KMS-11 (cell line): ENCODE measurements around the gene SYPL1.

Experiments used
- H2AFZ ChIP-seq: fragments of 200-600 bp; sonication (generic); 2 replicates; pipeline ENCODE4 v1.6.1; 2016; ENCODE audit warnings: antibody characterized with exemption, mixed run types, low read depth
- H3K27ac ChIP-seq: fragments of 200-600 bp; sonication (generic); 2 replicates; pipeline ENCODE4 v1.6.1; 2016; ENCODE audit warnings: mild to moderate bottlenecking, mixed run types
- H3K27me3 ChIP-seq: fragments of 200-600 bp; sonication (generic); 2 replicates; pipeline ENCODE4 v1.6.1; 2017; ENCODE audit warnings: mild to moderate bottlenecking, low read depth, mixed run types, moderate library complexity; ENCODE audit not compliant: insufficient read depth
- H3K36me3 ChIP-seq: fragments of 200-600 bp; sonication (generic); 2 replicates; pipeline ENCODE4 v1.6.1; 2017; ENCODE audit warnings: mild to moderate bottlenecking, mixed run types; ENCODE audit not compliant: insufficient read depth
- H3K4me1 ChIP-seq: fragments of 200-600 bp; sonication (generic); 2 replicates; pipeline ENCODE4 v1.6.1; 2016; ENCODE audit warnings: mild to moderate bottlenecking, low read depth, mixed run types; ENCODE audit not compliant: poor library complexity, severe bottlenecking
- H3K4me2 ChIP-seq: fragments of 200-600 bp; sonication (generic); 2 replicates; pipeline ENCODE4 v1.7.0; 2016; ENCODE audit warnings: mild to moderate bottlenecking, mixed run types
- H3K4me3 ChIP-seq: fragments of 200-600 bp; sonication (generic); IDR thresholded peaks from 2 replicates; pipeline ENCODE4 v1.6.1; 2017; ENCODE audit warnings: low read depth, low read length, mixed read lengths; ENCODE audit not compliant: insufficient read depth
- H3K79me2 ChIP-seq: fragments of 200-600 bp; sonication (generic); 2 replicates; pipeline ENCODE4 v1.6.1; 2016; ENCODE audit warnings: low read depth, mixed run types; ENCODE audit not compliant: insufficient read depth
- H3K9ac ChIP-seq: fragments of 200-600 bp; sonication (generic); 2 replicates; pipeline ENCODE4 v1.6.1; 2016; ENCODE audit warnings: mild to moderate bottlenecking, mixed run types
- H4K20me1 ChIP-seq: fragments of 200-600 bp; sonication (generic); 2 replicates; pipeline ENCODE4 v1.6.1; 2016; ENCODE audit warnings: mild to moderate bottlenecking, mixed run types; ENCODE audit not compliant: insufficient read depth
- CTCF ChIP-seq: fragments of 200-600 bp; sonication (generic); conservative IDR thresholded peaks from 2 replicates; pipeline ENCODE4 v1.6.1; 2017; ENCODE audit warnings: low read depth, mild to moderate bottlenecking, antibody characterized with exemption, low read length, moderate library complexity, mixed read lengths

SYPL1 gene

GRCh38 chr7:106056513-106057203, 55.5 kb downstream of the SYPL1 start:
- H3K27ac ChIP-seq, result no peak overlapping the region

DNA sequence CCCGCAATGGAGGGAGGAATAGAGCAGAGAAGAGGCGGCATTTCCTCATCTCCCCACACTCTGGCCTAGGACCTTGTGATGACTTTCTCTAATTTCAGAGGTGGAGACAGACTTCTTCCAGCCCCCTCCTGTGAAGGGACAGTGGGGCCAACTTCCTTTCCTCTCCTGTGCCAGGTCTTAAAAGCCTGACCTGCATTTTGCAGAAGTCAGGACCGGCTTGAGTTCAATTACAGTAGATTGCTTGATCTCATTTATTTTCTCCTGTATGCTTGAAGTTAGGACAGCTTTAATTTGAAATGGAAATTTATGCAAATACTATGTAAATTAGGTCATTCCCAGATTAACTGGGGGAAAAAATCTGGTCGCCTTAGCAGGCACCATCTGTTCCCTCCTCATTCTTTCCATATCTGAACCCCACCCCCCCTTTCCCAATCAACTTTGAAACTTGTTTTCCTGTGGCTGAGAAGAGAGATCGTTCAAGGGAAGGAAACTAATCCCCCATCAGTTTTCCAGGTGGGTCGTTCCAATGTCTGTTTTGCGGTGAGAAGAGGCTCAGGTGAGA, 57.1 kb downstream of the SYPL1 start:
- no peak overlapping the region for H3K27ac ChIP-seq
- H3K9ac ChIP-seq, result no peak overlapping the region
- H3K4me3 ChIP-seq, result no peak overlapping the region
- H3K36me3 ChIP-seq, result no peaks in the 10 kb centered on the region
- TF ChIP-seq CTCF, result no peak
- H3K79me2 ChIP-seq, result no peaks in the 10 kb centered on the region
- H3K4me2 ChIP-seq, result no peak overlapping the region
- no peak overlapping the region for H2AFZ ChIP-seq
- no peaks in the 10 kb centered on the region for H3K27me3 ChIP-seq
- H4K20me1 ChIP-seq, result no peaks in the 10 kb centered on the region
- H3K4me1 ChIP-seq, result no peaks in the 10 kb centered on the region

More at GRCh38 chr7:106056513-106057203, 55.5 kb downstream of the SYPL1 start:
- Histone ChIP-seq H3K27me3 (no peaks in the 10 kb centered on the region), H2AFZ (peak overlapping the region; percentile 13; the same call in 1 of the 2 replicates), H3K79me2 (no peaks in the 10 kb centered on the region), H3K4me2 (no peak overlapping the region), H3K4me1 (no peaks in the 10 kb centered on the region), H3K9ac (no peak overlapping the region), H3K36me3 (no peaks in the 10 kb centered on the region), H4K20me1 (no peaks in the 10 kb centered on the region), H3K4me3 (no peak overlapping the region)
- TF ChIP-seq CTCF, result peak; percentile 86

GRCh38 chr7:106054156-106054910, 57.8 kb downstream of the SYPL1 start:
- no peaks in the 10 kb centered on the region for H3K27me3 ChIP-seq
- no peak overlapping the region for H3K4me2 ChIP-seq
- no peaks in the 10 kb centered on the region for H3K79me2 ChIP-seq
- H3K36me3 ChIP-seq, result no peaks in the 10 kb centered on the region
- no peaks in the 10 kb centered on the region for H4K20me1 ChIP-seq
- H3K9ac ChIP-seq, result no peak overlapping the region
- H3K27ac ChIP-seq, result no peak overlapping the region
- no peak for TF ChIP-seq CTCF
- no peak overlapping the region for H2AFZ ChIP-seq
- H3K4me1 ChIP-seq, result no peaks in the 10 kb centered on the region
- no peak overlapping the region for H3K4me3 ChIP-seq

DNA sequence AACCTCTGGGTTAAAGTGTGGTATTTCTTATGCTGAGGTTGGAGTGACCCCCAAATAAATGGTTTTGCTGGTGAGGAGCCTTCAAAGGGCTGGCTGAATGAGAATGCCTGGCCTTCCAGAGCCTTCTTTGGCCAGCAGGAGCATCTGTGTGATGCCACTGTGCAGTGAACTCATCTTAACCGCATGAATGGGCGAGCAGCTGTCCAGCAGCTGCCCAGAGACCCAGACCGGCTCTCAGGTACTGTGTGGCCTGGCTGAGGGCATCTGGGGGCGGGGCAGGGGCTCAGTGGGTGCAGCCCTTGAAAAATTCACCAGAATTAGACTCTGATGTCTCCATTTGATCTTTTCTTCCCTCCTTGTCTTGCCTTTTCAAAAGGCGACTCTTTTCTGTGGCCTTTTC, 59.0 kb downstream of the SYPL1 start:
- Histone ChIP-seq H3K27me3 (no peaks in the 10 kb centered on the region), H3K36me3 (no peaks in the 10 kb centered on the region), H3K4me2 (no peak overlapping the region), H3K4me3 (no peak overlapping the region), H3K9ac (no peak overlapping the region), H4K20me1 (no peaks in the 10 kb centered on the region), H3K27ac (no peak overlapping the region), H3K4me1 (no peaks in the 10 kb centered on the region), H3K79me2 (no peaks in the 10 kb centered on the region), H2AFZ (no peak overlapping the region)
- no peak for TF ChIP-seq CTCF
